Measurements from ENCODE around the gene OR2A7. TPM values are rescaled to one million over a fixed set of nuclear protein-coding genes. Genes with fewer than 3 reads are reported as not detected.
"Not testable (repeated sequence)": the region's sequence is repeated elsewhere in the genome, so short reads cannot be mapped to it uniquely, and the experiment has no call there.

Gene OR2A7
- total RNA-seq, 1 donor from 2014 or later = 0.64 TPM

- not testable (repeated sequence) for H3K9me3 Mint-ChIP-seq (ENCODE audit: unreplicated experiment); H2AFZ ChIP-seq (ENCODE audit: low read depth, low read length); H3K36me3 ChIP-seq (ENCODE audit: insufficient read depth, low read length); H3K79me2 ChIP-seq (ENCODE audit: insufficient read depth, low read length); H3K4me3 ChIP-seq (ENCODE audit: insufficient read depth, low read depth, low read length); H3K4me3 Mint-ChIP-seq (ENCODE audit: unreplicated experiment); H3K4me1 Mint-ChIP-seq (ENCODE audit: low read depth, unreplicated experiment); DNase-seq (ENCODE audit: low read depth); H3K27me3 ChIP-seq (ENCODE audit: insufficient read depth, low read length); H4K20me1 ChIP-seq (ENCODE audit: insufficient read depth, low read length); H3K27ac ChIP-seq (ENCODE audit: low read depth, low read length); H3K4me2 ChIP-seq (ENCODE audit: low read length); H3K27ac Mint-ChIP-seq (ENCODE audit: unreplicated experiment); H3K9me3 ChIP-seq (ENCODE audit: insufficient read depth, low read depth, low read length); H3K27me3 Mint-ChIP-seq (ENCODE audit: low read depth, unreplicated experiment); FAIRE-seq; H3K36me3 Mint-ChIP-seq (ENCODE audit: low read depth, unreplicated experiment); H3K9ac ChIP-seq (ENCODE audit: low read length); H3K4me1 ChIP-seq (ENCODE audit: insufficient read depth, low read length)
Measured at GRCh38 chr7:144262128-144262527, 2.5 kb downstream of the OR2A7 start.

GRCh38 chr7:144259067-144259466 is 5.5 kb downstream of the OR2A7 start:
- not testable (repeated sequence) for FAIRE-seq; H3K4me3 ChIP-seq (ENCODE audit: insufficient read depth, low read depth, low read length); H3K4me1 Mint-ChIP-seq (ENCODE audit: low read depth, unreplicated experiment); H3K9me3 Mint-ChIP-seq (ENCODE audit: unreplicated experiment); H2AFZ ChIP-seq (ENCODE audit: low read depth, low read length); H3K4me1 ChIP-seq (ENCODE audit: insufficient read depth, low read length); H3K36me3 Mint-ChIP-seq (ENCODE audit: low read depth, unreplicated experiment); H3K79me2 ChIP-seq (ENCODE audit: insufficient read depth, low read length); H3K4me2 ChIP-seq (ENCODE audit: low read length); DNase-seq (ENCODE audit: low read depth); H3K27me3 Mint-ChIP-seq (ENCODE audit: low read depth, unreplicated experiment); H3K27ac ChIP-seq (ENCODE audit: low read depth, low read length); H3K27me3 ChIP-seq (ENCODE audit: insufficient read depth, low read length); H3K4me3 Mint-ChIP-seq (ENCODE audit: unreplicated experiment); H3K36me3 ChIP-seq (ENCODE audit: insufficient read depth, low read length); H3K27ac Mint-ChIP-seq (ENCODE audit: unreplicated experiment); H4K20me1 ChIP-seq (ENCODE audit: insufficient read depth, low read length); H3K9ac ChIP-seq (ENCODE audit: low read length); H3K9me3 ChIP-seq (ENCODE audit: insufficient read depth, low read depth, low read length)

- no peaks in the 10 kb centered on the region for H3K27me3 Mint-ChIP-seq (ENCODE audit: low read depth, unreplicated experiment)
- no peaks in the 10 kb centered on the region for H3K79me2 ChIP-seq (ENCODE audit: insufficient read depth, low read length)
- no peaks in the 10 kb centered on the region for H3K4me1 ChIP-seq (ENCODE audit: insufficient read depth, low read length)
- no peaks in the 10 kb centered on the region for H3K9me3 Mint-ChIP-seq (ENCODE audit: unreplicated experiment)
- TF ChIP-seq CTCF (IDR thresholded peaks at IDR 0.05; ENCODE audit: insufficient read depth, low read depth, low read length) = no peak
- TF ChIP-seq EZH2 (IDR thresholded peaks at IDR 0.05; ENCODE audit: insufficient read depth, low read length) = no peak
- H3K36me3 Mint-ChIP-seq (ENCODE audit: low read depth, unreplicated experiment) = no peaks in the 10 kb centered on the region
- DNase-seq (ENCODE audit: low read depth) = no peak
- FAIRE-seq = no peak
- no peak overlapping the region for H3K27ac Mint-ChIP-seq (ENCODE audit: unreplicated experiment)
- H2AFZ ChIP-seq (ENCODE audit: low read depth, low read length) = no peak overlapping the region
- H3K4me3 Mint-ChIP-seq (ENCODE audit: unreplicated experiment) = no peak overlapping the region
- no peak overlapping the region for H3K27ac ChIP-seq (ENCODE audit: low read depth, low read length)
- no peaks in the 10 kb centered on the region for H3K36me3 ChIP-seq (ENCODE audit: insufficient read depth, low read length)
- H3K9me3 ChIP-seq (ENCODE audit: insufficient read depth, low read depth, low read length) = no peaks in the 10 kb centered on the region
- no peak overlapping the region for H3K9ac ChIP-seq (ENCODE audit: low read length)
- no peaks in the 10 kb centered on the region for H3K4me1 Mint-ChIP-seq (ENCODE audit: low read depth, unreplicated experiment)
- no peaks in the 10 kb centered on the region for H3K27me3 ChIP-seq (ENCODE audit: insufficient read depth, low read length)
- no peaks in the 10 kb centered on the region for H4K20me1 ChIP-seq (ENCODE audit: insufficient read depth, low read length)
- no peak overlapping the region for H3K4me3 ChIP-seq (ENCODE audit: insufficient read depth, low read depth, low read length)
- H3K4me2 ChIP-seq (ENCODE audit: low read length) = no peak overlapping the region
Measured at GRCh38 chr7:144256112-144256511, 8.5 kb downstream of the OR2A7 start.

GRCh38 chr7:144255471-144255897 is 9.1 kb downstream of the OR2A7 start:
- FAIRE-seq = no peak
- Mint-ChIP-seq H3K4me3 (ENCODE audit: unreplicated experiment) (no peak overlapping the region), H3K4me1 (ENCODE audit: low read depth, unreplicated experiment) (no peaks in the 10 kb centered on the region)

More at GRCh38 chr7:144255471-144255897, 9.1 kb downstream of the OR2A7 start:
- Histone ChIP-seq H3K9ac (ENCODE audit: low read length) (no peak overlapping the region), H3K79me2 (ENCODE audit: insufficient read depth, low read length) (no peaks in the 10 kb centered on the region), H3K4me2 (ENCODE audit: low read length) (no peak overlapping the region), H3K4me3 (ENCODE audit: insufficient read depth, low read depth, low read length) (no peak overlapping the region), H3K9me3 (ENCODE audit: insufficient read depth, low read depth, low read length) (no peaks in the 10 kb centered on the region), H3K4me1 (ENCODE audit: insufficient read depth, low read length) (no peaks in the 10 kb centered on the region), H4K20me1 (ENCODE audit: insufficient read depth, low read length) (no peaks in the 10 kb centered on the region), H3K27me3 (ENCODE audit: insufficient read depth, low read length) (no peaks in the 10 kb centered on the region), H3K36me3 (ENCODE audit: insufficient read depth, low read length) (no peaks in the 10 kb centered on the region), H2AFZ (ENCODE audit: low read depth, low read length) (no peak overlapping the region), H3K27ac (ENCODE audit: low read depth, low read length) (no peak overlapping the region)
- H3K9me3 Mint-ChIP-seq (ENCODE audit: unreplicated experiment) = no peaks in the 10 kb centered on the region
- peak overlapping the region; percentile 34 for H3K27ac Mint-ChIP-seq (ENCODE audit: unreplicated experiment)
- no peaks in the 10 kb centered on the region for H3K27me3 Mint-ChIP-seq (ENCODE audit: low read depth, unreplicated experiment)
- no peaks in the 10 kb centered on the region for H3K36me3 Mint-ChIP-seq (ENCODE audit: low read depth, unreplicated experiment)
- TF ChIP-seq CTCF (IDR thresholded peaks at IDR 0.05; ENCODE audit: insufficient read depth, low read depth, low read length) (no peak), EZH2 (IDR thresholded peaks at IDR 0.05; ENCODE audit: insufficient read depth, low read length) (no peak)
- DNase-seq (ENCODE audit: low read depth) = no peak

Measured in astrocyte (in vitro differentiated cells and primary cell).